ENCODE data around the gene EPOP. TPM values are rescaled to one million over a fixed set of nuclear protein-coding genes. Genes with fewer than 3 reads are reported as not detected.

EPOP gene
- total and polyA plus RNA-seq, 2 of the 8 experiments (the other 6 are each of a cell fraction or from before 2014, with no cell fraction given), result 1.5 to 3.3 TPM

DNA sequence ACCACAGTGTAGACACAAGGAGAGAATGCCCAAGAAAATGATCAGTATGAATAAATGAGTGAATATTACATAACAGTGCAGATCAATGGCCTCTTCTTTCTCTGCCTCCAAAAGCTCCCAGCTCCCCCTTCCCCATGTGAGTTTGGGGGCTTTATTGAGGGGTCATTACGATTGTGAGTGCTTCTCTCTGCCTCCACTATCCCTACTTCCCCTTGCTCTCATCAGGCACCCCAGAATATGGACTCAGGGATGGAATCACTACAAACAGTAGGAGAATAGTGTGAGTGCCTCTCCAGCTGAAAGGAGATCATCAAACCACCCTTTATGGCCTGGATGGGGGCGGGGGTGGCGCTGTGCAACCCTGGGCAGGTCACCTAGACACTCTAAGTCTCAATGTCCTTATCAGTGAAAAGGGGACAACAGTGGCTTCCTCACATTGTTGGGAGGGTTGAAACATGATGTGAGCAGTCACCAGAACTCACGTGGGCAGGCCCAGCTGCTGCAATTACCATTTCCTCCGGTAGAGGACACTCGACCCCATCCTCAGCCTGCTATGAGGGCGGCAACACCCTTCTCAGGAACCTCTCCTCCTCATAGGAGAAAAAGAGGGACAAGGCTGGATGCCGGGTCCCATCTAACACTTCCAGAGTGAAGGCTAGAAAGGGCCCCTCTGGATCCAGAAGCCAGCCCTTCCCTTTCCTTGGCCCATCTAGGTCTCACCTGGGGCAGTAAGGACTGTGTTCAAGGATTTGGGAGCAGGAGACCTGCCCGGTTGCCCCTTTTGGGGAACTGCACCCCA lies 2.1 kb upstream of the EPOP start (continued):
- TF ChIP-seq, protein P1, sequence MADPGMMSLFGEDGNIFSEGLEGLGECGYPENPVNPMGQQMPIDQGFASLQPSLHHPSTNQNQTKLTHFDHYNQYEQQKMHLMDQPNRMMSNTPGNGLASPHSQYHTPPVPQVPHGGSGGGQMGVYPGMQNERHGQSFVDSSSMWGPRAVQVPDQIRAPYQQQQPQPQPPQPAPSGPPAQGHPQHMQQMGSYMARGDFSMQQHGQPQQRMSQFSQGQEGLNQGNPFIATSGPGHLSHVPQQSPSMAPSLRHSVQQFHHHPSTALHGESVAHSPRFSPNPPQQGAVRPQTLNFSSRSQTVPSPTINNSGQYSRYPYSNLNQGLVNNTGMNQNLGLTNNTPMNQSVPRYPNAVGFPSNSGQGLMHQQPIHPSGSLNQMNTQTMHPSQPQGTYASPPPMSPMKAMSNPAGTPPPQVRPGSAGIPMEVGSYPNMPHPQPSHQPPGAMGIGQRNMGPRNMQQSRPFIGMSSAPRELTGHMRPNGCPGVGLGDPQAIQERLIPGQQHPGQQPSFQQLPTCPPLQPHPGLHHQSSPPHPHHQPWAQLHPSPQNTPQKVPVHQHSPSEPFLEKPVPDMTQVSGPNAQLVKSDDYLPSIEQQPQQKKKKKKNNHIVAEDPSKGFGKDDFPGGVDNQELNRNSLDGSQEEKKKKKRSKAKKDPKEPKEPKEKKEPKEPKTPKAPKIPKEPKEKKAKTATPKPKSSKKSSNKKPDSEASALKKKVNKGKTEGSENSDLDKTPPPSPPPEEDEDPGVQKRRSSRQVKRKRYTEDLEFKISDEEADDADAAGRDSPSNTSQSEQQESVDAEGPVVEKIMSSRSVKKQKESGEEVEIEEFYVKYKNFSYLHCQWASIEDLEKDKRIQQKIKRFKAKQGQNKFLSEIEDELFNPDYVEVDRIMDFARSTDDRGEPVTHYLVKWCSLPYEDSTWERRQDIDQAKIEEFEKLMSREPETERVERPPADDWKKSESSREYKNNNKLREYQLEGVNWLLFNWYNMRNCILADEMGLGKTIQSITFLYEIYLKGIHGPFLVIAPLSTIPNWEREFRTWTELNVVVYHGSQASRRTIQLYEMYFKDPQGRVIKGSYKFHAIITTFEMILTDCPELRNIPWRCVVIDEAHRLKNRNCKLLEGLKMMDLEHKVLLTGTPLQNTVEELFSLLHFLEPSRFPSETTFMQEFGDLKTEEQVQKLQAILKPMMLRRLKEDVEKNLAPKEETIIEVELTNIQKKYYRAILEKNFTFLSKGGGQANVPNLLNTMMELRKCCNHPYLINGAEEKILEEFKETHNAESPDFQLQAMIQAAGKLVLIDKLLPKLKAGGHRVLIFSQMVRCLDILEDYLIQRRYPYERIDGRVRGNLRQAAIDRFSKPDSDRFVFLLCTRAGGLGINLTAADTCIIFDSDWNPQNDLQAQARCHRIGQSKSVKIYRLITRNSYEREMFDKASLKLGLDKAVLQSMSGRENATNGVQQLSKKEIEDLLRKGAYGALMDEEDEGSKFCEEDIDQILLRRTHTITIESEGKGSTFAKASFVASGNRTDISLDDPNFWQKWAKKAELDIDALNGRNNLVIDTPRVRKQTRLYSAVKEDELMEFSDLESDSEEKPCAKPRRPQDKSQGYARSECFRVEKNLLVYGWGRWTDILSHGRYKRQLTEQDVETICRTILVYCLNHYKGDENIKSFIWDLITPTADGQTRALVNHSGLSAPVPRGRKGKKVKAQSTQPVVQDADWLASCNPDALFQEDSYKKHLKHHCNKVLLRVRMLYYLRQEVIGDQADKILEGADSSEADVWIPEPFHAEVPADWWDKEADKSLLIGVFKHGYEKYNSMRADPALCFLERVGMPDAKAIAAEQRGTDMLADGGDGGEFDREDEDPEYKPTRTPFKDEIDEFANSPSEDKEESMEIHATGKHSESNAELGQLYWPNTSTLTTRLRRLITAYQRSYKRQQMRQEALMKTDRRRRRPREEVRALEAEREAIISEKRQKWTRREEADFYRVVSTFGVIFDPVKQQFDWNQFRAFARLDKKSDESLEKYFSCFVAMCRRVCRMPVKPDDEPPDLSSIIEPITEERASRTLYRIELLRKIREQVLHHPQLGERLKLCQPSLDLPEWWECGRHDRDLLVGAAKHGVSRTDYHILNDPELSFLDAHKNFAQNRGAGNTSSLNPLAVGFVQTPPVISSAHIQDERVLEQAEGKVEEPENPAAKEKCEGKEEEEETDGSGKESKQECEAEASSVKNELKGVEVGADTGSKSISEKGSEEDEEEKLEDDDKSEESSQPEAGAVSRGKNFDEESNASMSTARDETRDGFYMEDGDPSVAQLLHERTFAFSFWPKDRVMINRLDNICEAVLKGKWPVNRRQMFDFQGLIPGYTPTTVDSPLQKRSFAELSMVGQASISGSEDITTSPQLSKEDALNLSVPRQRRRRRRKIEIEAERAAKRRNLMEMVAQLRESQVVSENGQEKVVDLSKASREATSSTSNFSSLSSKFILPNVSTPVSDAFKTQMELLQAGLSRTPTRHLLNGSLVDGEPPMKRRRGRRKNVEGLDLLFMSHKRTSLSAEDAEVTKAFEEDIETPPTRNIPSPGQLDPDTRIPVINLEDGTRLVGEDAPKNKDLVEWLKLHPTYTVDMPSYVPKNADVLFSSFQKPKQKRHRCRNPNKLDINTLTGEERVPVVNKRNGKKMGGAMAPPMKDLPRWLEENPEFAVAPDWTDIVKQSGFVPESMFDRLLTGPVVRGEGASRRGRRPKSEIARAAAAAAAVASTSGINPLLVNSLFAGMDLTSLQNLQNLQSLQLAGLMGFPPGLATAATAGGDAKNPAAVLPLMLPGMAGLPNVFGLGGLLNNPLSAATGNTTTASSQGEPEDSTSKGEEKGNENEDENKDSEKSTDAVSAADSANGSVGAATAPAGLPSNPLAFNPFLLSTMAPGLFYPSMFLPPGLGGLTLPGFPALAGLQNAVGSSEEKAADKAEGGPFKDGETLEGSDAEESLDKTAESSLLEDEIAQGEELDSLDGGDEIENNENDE (IDR thresholded peaks at IDR 0.05; ENCODE audit: insufficient replicate concordance, low read length), result no peak
- TF ChIP-seq JUND (IDR thresholded peaks at IDR 0.05; ENCODE audit: low read length), result peak; percentile 42; the same call in 1 of the 2 replicates
- TF ChIP-seq, protein P2, sequence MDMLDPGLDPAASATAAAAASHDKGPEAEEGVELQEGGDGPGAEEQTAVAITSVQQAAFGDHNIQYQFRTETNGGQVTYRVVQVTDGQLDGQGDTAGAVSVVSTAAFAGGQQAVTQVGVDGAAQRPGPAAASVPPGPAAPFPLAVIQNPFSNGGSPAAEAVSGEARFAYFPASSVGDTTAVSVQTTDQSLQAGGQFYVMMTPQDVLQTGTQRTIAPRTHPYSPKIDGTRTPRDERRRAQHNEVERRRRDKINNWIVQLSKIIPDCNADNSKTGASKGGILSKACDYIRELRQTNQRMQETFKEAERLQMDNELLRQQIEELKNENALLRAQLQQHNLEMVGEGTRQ (IDR thresholded peaks at IDR 0.05; ENCODE audit: low read length), result peak; percentile 65; the same call in 1 of the 2 replicates
- TF ChIP-seq KDM5A (IDR thresholded peaks at IDR 0.05; ENCODE audit: low read length), result no peak
- no peak for TF ChIP-seq MAFK (IDR thresholded peaks at IDR 0.05; ENCODE audit: low read depth, low read length)
- TF ChIP-seq PHF8 (conservative IDR thresholded peaks at IDR 0.05; ENCODE audit: low read depth, low read length), result no peak
- TF ChIP-seq FOSL1 (IDR thresholded peaks at IDR 0.05; ENCODE audit: insufficient read depth, low read depth, low read length), result no peak
- no peak for TF ChIP-seq EZH2 (IDR thresholded peaks at IDR 0.05; ENCODE audit: low read depth, low read length, severe bottlenecking)
- no peak for TF ChIP-seq NRF1 (IDR thresholded peaks at IDR 0.05; ENCODE audit: low read depth, low read length)
